Activated naive CD4-positive, alpha-beta T cell treated with anti-CD3 and anti-CD28 coated beads, Interleukin-2, amount 50 U/mL, for 72 hours (primary cell): ENCODE data around the gene OR4K5. TPM values are rescaled to one million over a fixed set of nuclear protein-coding genes. Genes with fewer than 3 reads are reported as not detected.

ENCODE experiments used
- ATAC-seq, 2 donors: fragments of 150-1000 bp; cut with Tn5 transposase; 2 replicates each; pipeline ENCODE4 v1.10.0; 2021; ENCODE audit warnings: mild to moderate bottlenecking in 2 of 2, moderate library complexity in 2 of 2
- DNase-seq, 2 donors: peaks; one replicate each; pipeline ENCODE4 v3.0.0; 2021 to 2022; ENCODE audit warnings: low spot score in 2 of 2
- H3K27ac Mint-ChIP-seq, 2 donors: one replicate each; pipeline ENCODE4 v1.8.0; 2022; ENCODE audit warnings: mild to moderate bottlenecking in 2 of 2, mixed read lengths in 2 of 2
- H3K36me3 Mint-ChIP-seq, 2 donors: one replicate each; pipeline ENCODE4 v1.8.0; 2022; ENCODE audit warnings: mixed read lengths in 2 of 2
- H3K9me3 Mint-ChIP-seq, 2 donors: one replicate each; pipeline ENCODE4 v1.8.0; 2022; ENCODE audit warnings: mixed read lengths in 2 of 2
- total RNA-seq, 2 donors: library from RNA; stranded (reverse); gene quantifications; one replicate each; pipeline ENCODE4 v1.2.3, GENCODE V29; 2022

Gene OR4K5
- total RNA-seq, result not detected

- Mint-ChIP-seq H3K27ac (no peak within 1 kb of the TSS), H3K9me3 (no peaks in the 10 kb centered on the region)
These were observed at the start of gene OR4K5 for GRCh38 chr14:19920021-19920657. Gene OR4K5 (plus strand): TSS chr14:19920607. CDS start chr14:19920607, 0 bp downstream.

GRCh38 chr14:19873178-19873577, 47.2 kb upstream of the OR4K5 start:
- Mint-ChIP-seq H3K36me3 (no peaks in the 10 kb centered on the region), H3K9me3 (no peaks in the 10 kb centered on the region), H3K27ac (no peak overlapping the region)
- DNase-seq, result no peak
- ATAC-seq, result no peak

More at GRCh38 chr14:19920021-19920657, at the start of gene OR4K5:
- DNase-seq (no peak), ATAC-seq (no peak)
- no peaks in the 10 kb centered on the region for H3K36me3 Mint-ChIP-seq

- Mint-ChIP-seq H3K9me3 (no peaks in the 10 kb centered on the region), H3K27ac (no peak within 1 kb of the TSS), H3K36me3 (no peaks in the 10 kb centered on the region)
- DNase-seq (no peak), ATAC-seq (no peak)
These were observed 45.6 kb upstream of the OR4K5 start, which contains the start of gene OR4K2 for GRCh38 chr14:19874842-19875241. Gene OR4K2 (plus strand): TSS chr14:19875142. CDS start chr14:19876268, 1,126 bp downstream.

GRCh38 chr14:19878029-19878642, 42.3 kb upstream of the OR4K5 start:
- no peak overlapping the region for H3K27ac Mint-ChIP-seq
- DNase-seq (no peak), ATAC-seq (no peak)
- no peaks in the 10 kb centered on the region for H3K9me3 Mint-ChIP-seq
- H3K36me3 Mint-ChIP-seq, result no peaks in the 10 kb centered on the region

GRCh38 chr14:19895282-19895681, 25.1 kb upstream of the OR4K5 start:
- DNase-seq (no peak), ATAC-seq (no peak)
- Mint-ChIP-seq H3K9me3 (peaks cover 19 to 20% of the 10 kb centered on the region in 2 donors), H3K36me3 (peaks cover 17 to 30% of the 10 kb centered on the region in 2 donors), H3K27ac (no peak overlapping the region)

- H3K9me3 Mint-ChIP-seq, result peaks cover 9 to 11% of the 10 kb centered on the region in 2 donors
- no peak for ATAC-seq
- no peak for DNase-seq
- H3K36me3 Mint-ChIP-seq, result peaks cover 5 to 11% of the 10 kb centered on the region in 2 donors
- no peak overlapping the region for H3K27ac Mint-ChIP-seq
These were observed 19.4 kb upstream of the OR4K5 start for GRCh38 chr14:19900999-19901398.

GRCh38 chr14:19902409-19902808, 18.0 kb upstream of the OR4K5 start:
- ATAC-seq (no peak), DNase-seq (no peak)
- Mint-ChIP-seq H3K27ac (no peak overlapping the region), H3K9me3 (peaks cover 0 to 4% of the 10 kb centered on the region in 2 donors), H3K36me3 (peaks cover 0 to 4% of the 10 kb centered on the region in 2 donors)

GRCh38 chr14:19906665-19907064, 13.7 kb upstream of the OR4K5 start:
- no peak overlapping the region for H3K27ac Mint-ChIP-seq
- H3K36me3 Mint-ChIP-seq, result peaks cover 7% of the 10 kb centered on the region in 2 donors
- no peak for DNase-seq
- ATAC-seq, result no peak
- peaks cover 0 to 6% of the 10 kb centered on the region in 2 donors for H3K9me3 Mint-ChIP-seq

- H3K9me3 Mint-ChIP-seq, result peaks cover 0 to 9% of the 10 kb centered on the region in 2 donors
- H3K36me3 Mint-ChIP-seq, result peaks cover 10% of the 10 kb centered on the region in 2 donors
- H3K27ac Mint-ChIP-seq, result no peak overlapping the region
- no peak for DNase-seq
- no peak for ATAC-seq
These were observed 9.3 kb upstream of the OR4K5 start for GRCh38 chr14:19911114-19911513.

- no peak overlapping the region for H3K27ac Mint-ChIP-seq
- H3K36me3 Mint-ChIP-seq, result no peaks in the 10 kb centered on the region
- no peak for DNase-seq
- ATAC-seq, result no peak
- H3K9me3 Mint-ChIP-seq, result peaks cover 0 to 3% of the 10 kb centered on the region in 2 donors
These were observed 3.2 kb upstream of the OR4K5 start for GRCh38 chr14:19917243-19917642.

GRCh38 chr14:19917955-19918518, 2.4 kb upstream of the OR4K5 start:
- Mint-ChIP-seq H3K36me3 (no peaks in the 10 kb centered on the region), H3K9me3 (peaks cover 0 to under 1% of the 10 kb centered on the region in 2 donors)
- no peak for DNase-seq

GRCh38 chr14:19918553-19919264, 1.7 kb upstream of the OR4K5 start:
- Mint-ChIP-seq H3K36me3 (no peaks in the 10 kb centered on the region), H3K9me3 (no peaks in the 10 kb centered on the region), H3K27ac (no peak overlapping the region)
- ATAC-seq (no peak), DNase-seq (no peak)

More at GRCh38 chr14:19917955-19918518, 2.4 kb upstream of the OR4K5 start:
- H3K27ac Mint-ChIP-seq, result no peak overlapping the region
- ATAC-seq, result no peak

GRCh38 chr14:19930617-19931016, 10.2 kb downstream of the OR4K5 start, which contains the start of gene OR4K1:
Gene OR4K1 (plus strand): TSS chr14:19930917. CDS start chr14:19935667, 4,750 bp downstream.
- Mint-ChIP-seq H3K9me3 (no peaks in the 10 kb centered on the region), H3K27ac (no peak within 1 kb of the TSS)

GRCh38 chr14:19941668-19942067, 21.3 kb downstream of the OR4K5 start:
- DNase-seq (no peak), ATAC-seq (no peak)
- Mint-ChIP-seq H3K27ac (no peak overlapping the region), H3K36me3 (no peaks in the 10 kb centered on the region), H3K9me3 (peaks cover under 1 to 1% of the 10 kb centered on the region in 2 donors)

More at GRCh38 chr14:19930617-19931016, 10.2 kb downstream of the OR4K5 start, which contains the start of gene OR4K1:
- no peak for ATAC-seq
- no peak for DNase-seq
- H3K36me3 Mint-ChIP-seq, result no peaks in the 10 kb centered on the region

GRCh38 chr14:19947413-19948090, 27.1 kb downstream of the OR4K5 start:
- Mint-ChIP-seq H3K9me3 (peaks cover 4 to 5% of the 10 kb centered on the region in 2 donors), H3K27ac (no peak overlapping the region), H3K36me3 (no peaks in the 10 kb centered on the region)
- no peak for ATAC-seq
- no peak for DNase-seq

GRCh38 chr14:19949218-19949617, 28.8 kb downstream of the OR4K5 start:
- H3K9me3 Mint-ChIP-seq, result peaks cover 4 to 5% of the 10 kb centered on the region in 2 donors
- ATAC-seq, result no peak
- no peak overlapping the region for H3K27ac Mint-ChIP-seq
- no peak for DNase-seq
- H3K36me3 Mint-ChIP-seq, result no peaks in the 10 kb centered on the region
